SK-N-SH treated with all-trans-retinoic acid at 6 μM for 48 hours (cell line): ENCODE results near the gene S100A7.
"Not testable (repeated sequence)": the region's sequence is repeated elsewhere in the genome, so short reads cannot be mapped to it uniquely, and the experiment has no call there.

Source experiments
- ATAC-seq: fragments of 200-7000 bp; cut with Tn5 transposase; 3 replicates; pipeline ENCODE4 v1.9.1; 2020; ENCODE audit warnings: mild to moderate bottlenecking, moderate library complexity
- ARNTL ChIP-seq: fragments of 450-650 bp; formaldehyde crosslinking; IDR thresholded peaks from 2 replicates; pipeline ENCODE4 v1.5.0; 2020; ENCODE audit warnings: low read depth, mild to moderate bottlenecking, moderate library complexity, borderline replicate concordance
- BACH2 ChIP-seq: fragments of 250-450 bp; sonication (Bioruptor Pico); IDR thresholded peaks from 2 replicates; pipeline ENCODE4 v1.9.0; 2021; ENCODE audit warnings: mild to moderate bottlenecking, borderline replicate concordance
- CREB5 ChIP-seq: fragments of 250-450 bp; sonication (Bioruptor Pico); IDR thresholded peaks from 2 replicates; pipeline ENCODE4 v1.5.1; 2020; ENCODE audit warnings: low read depth, mild to moderate bottlenecking, moderate library complexity
- CSRNP3 ChIP-seq: fragments of 250-450 bp; sonication (Bioruptor Pico); IDR thresholded peaks from 2 replicates; pipeline ENCODE4 v1.5.1; 2021; ENCODE audit warnings: mild to moderate bottlenecking, moderate library complexity
- ESRRG ChIP-seq: fragments of 250-450 bp; sonication (Bioruptor Pico); IDR thresholded peaks from 2 replicates; pipeline ENCODE4 v1.6.1; 2021; ENCODE audit warnings: mild to moderate bottlenecking
- GLIS3 ChIP-seq: fragments of 250-450 bp; sonication (Bioruptor Pico); IDR thresholded peaks from 2 replicates; pipeline ENCODE4 v1.5.0; 2020; ENCODE audit warnings: mild to moderate bottlenecking, moderate library complexity
- ISL1 ChIP-seq: fragments of 250-450 bp; sonication (Bioruptor Pico); IDR thresholded peaks from 2 replicates; pipeline ENCODE4 v2.1.2; 2022; ENCODE audit warnings: mild to moderate bottlenecking, moderate library complexity
- OSR1 ChIP-seq: fragments of 250-450 bp; sonication (Bioruptor Pico); IDR thresholded peaks from 2 replicates; pipeline ENCODE4 v1.8.0; 2022; ENCODE audit warnings: moderate library complexity, mild to moderate bottlenecking, inconsistent platforms
- PATZ1 ChIP-seq: fragments of 250-450 bp; sonication (Bioruptor Pico); IDR thresholded peaks from 2 replicates; pipeline ENCODE4 v1.8.0; 2020; ENCODE audit warnings: mild to moderate bottlenecking, moderate library complexity, borderline replicate concordance
- POU6F1 ChIP-seq: fragments of 250-450 bp; sonication (Bioruptor Pico); IDR thresholded peaks from 2 replicates; pipeline ENCODE4 v1.8.0; 2021; ENCODE audit warnings: low read depth, mild to moderate bottlenecking, moderate library complexity, borderline replicate concordance
- PPARA ChIP-seq: fragments of 250-450 bp; sonication (Bioruptor Pico); IDR thresholded peaks from 2 replicates; pipeline ENCODE4 v1.5.0; 2020; ENCODE audit warnings: mild to moderate bottlenecking, borderline replicate concordance
- RARB ChIP-seq: fragments of 250-450 bp; sonication (Bioruptor Pico); IDR thresholded peaks from 2 replicates; pipeline ENCODE4 v1.8.0; 2021; ENCODE audit warnings: mild to moderate bottlenecking, moderate library complexity
- SNAI2 ChIP-seq: fragments of 250-450 bp; sonication (Bioruptor Pico); IDR thresholded peaks from 2 replicates; pipeline ENCODE4 v1.5.0; 2020; ENCODE audit warnings: mild to moderate bottlenecking, moderate library complexity
- TCF4 ChIP-seq: fragments of 250-450 bp; sonication (Bioruptor Pico); IDR thresholded peaks from 2 replicates; pipeline ENCODE4 v1.8.0; 2021; ENCODE audit warnings: mild to moderate bottlenecking, moderate library complexity, borderline replicate concordance
- TOX ChIP-seq: fragments of 250-450 bp; sonication (Bioruptor Pico); IDR thresholded peaks from 2 replicates; pipeline ENCODE4 v1.8.0; 2021; ENCODE audit warnings: mild to moderate bottlenecking, moderate library complexity, borderline replicate concordance
- ZC3H10 ChIP-seq: fragments of 250-450 bp; sonication (Bioruptor Pico); IDR thresholded peaks from 2 replicates; pipeline ENCODE4 v1.5.1; 2021; ENCODE audit warnings: mild to moderate bottlenecking, moderate library complexity
- ZFP3 ChIP-seq: fragments of 250-450 bp; sonication (Bioruptor Pico); IDR thresholded peaks from 2 replicates; pipeline ENCODE4 v1.5.0; 2020; ENCODE audit warnings: mild to moderate bottlenecking, moderate library complexity
- ZFP30 ChIP-seq: fragments of 450-650 bp; formaldehyde crosslinking; IDR thresholded peaks from 2 replicates; pipeline ENCODE4 v1.5.0; 2022; ENCODE audit warnings: mild to moderate bottlenecking, moderate library complexity
- ZNF565 ChIP-seq: fragments of 450-650 bp; formaldehyde crosslinking; conservative IDR thresholded peaks from 2 replicates; pipeline ENCODE4 v1.5.0; 2020; ENCODE audit warnings: low read depth, mild to moderate bottlenecking, moderate library complexity
- ZNF8 ChIP-seq: fragments of 450-650 bp; formaldehyde crosslinking; IDR thresholded peaks from 2 replicates; pipeline ENCODE4 v1.5.0; 2020; ENCODE audit warnings: mild to moderate bottlenecking, moderate library complexity

S100A7 gene

GRCh38 chr1:153470707-153471106, 10.3 kb upstream of the S100A7 start:
- ATAC-seq = no peak
- TF ChIP-seq CSRNP3 (CRISPR knock-in tag) (no peak), TOX (CRISPR knock-in tag) (no peak), ZNF565 (no peak), ZNF8 (CRISPR knock-in tag) (no peak), ZFP3 (CRISPR knock-in tag) (no peak)

GRCh38 chr1:153466908-153467307, 6.5 kb upstream of the S100A7 start:
- peak; percentile 50 for ATAC-seq
- no peak for TF ChIP-seq ZNF8 (CRISPR knock-in tag)
- no peak for TF ChIP-seq GLIS3 (CRISPR knock-in tag)
- no peak; the same call in 1 of the 2 replicates for TF ChIP-seq ISL1 (CRISPR knock-in tag)
- TF ChIP-seq ESRRG (CRISPR knock-in tag) = no peak
- TF ChIP-seq POU6F1 (CRISPR knock-in tag) = no peak
- no peak for TF ChIP-seq PPARA (CRISPR knock-in tag)
- TF ChIP-seq CREB5 (CRISPR knock-in tag) = no peak
- TF ChIP-seq PATZ1 (CRISPR knock-in tag) = no peak
- TF ChIP-seq ZFP3 (CRISPR knock-in tag) = no peak
- no peak for TF ChIP-seq ZC3H10 (CRISPR knock-in tag)
- no peak for TF ChIP-seq BACH2
- no peak for TF ChIP-seq RARB
- TF ChIP-seq TCF4 (CRISPR knock-in tag) = no peak
- no peak for TF ChIP-seq TOX (CRISPR knock-in tag)
- no peak for TF ChIP-seq ZFP30 (CRISPR knock-in tag)
- no peak for TF ChIP-seq SNAI2 (CRISPR knock-in tag)
- no peak for TF ChIP-seq ARNTL
- TF ChIP-seq OSR1 (CRISPR knock-in tag) = no peak
- TF ChIP-seq, all 23 proteins: peak for 0

- no peak for TF ChIP-seq ISL1 (CRISPR knock-in tag)
- no peak for TF ChIP-seq ZNF8 (CRISPR knock-in tag)
- TF ChIP-seq PATZ1 (CRISPR knock-in tag) = no peak
- ATAC-seq = peak; percentile 93
Observed at GRCh38 chr1:153465811-153466636, 5.6 kb upstream of the S100A7 start.

- not testable (repeated sequence) for ATAC-seq
Observed at GRCh38 chr1:153462741-153463140, 2.3 kb upstream of the S100A7 start.
